ENCODE results near the gene CELF4. TPM values are rescaled to one million over a fixed set of nuclear protein-coding genes. Genes with fewer than 3 reads are reported as not detected.

The CELF4 gene
- total and polyA plus RNA-seq, 2 donors (not counting 3 experiments of a cell fraction or from before 2014, with no cell fraction given) = not detected

- H4K20me1 ChIP-seq (replicated peaks; ENCODE audit: control insufficient read depth, extremely low read depth, insufficient read depth, low read length) = no peaks in the 10 kb centered on the region
- ChIA-PET CTCF (interaction anchor here (1.4 kb wide), 1 partner anchor 50 kb away, joined by 3 read pairs; no protein-coding TSS in a partner anchor), POLR2A (no interaction called here)
- no peak overlapping the region for H3K27ac ChIP-seq (ENCODE audit: insufficient read depth, low read depth, low read length)
- no peak overlapping the region for H3K4me3 ChIP-seq (replicated peaks in 1 of 3; ENCODE audit: insufficient read depth in 1 of 3, low read depth in 1 of 3, low read length in 3 of 3)
- H3K9me3 ChIP-seq (replicated peaks; ENCODE audit: control insufficient read depth, insufficient read depth, low read length) = no peaks in the 10 kb centered on the region
- H3K4me2 ChIP-seq (ENCODE audit: insufficient read depth, low read length) = peak overlapping the region; percentile 8
- BruUV-seq (replicated peaks) = no TSS peak
- no peaks in the 10 kb centered on the region for H3K36me3 ChIP-seq (ENCODE audit: control insufficient read depth in 2 of 2, extremely low read depth in 1 of 2, insufficient read depth in 2 of 2, low read length in 2 of 2)
- peak; percentile 41 for DNase-seq (ENCODE audit: low read depth, low spot score)
- H2AFZ ChIP-seq (ENCODE audit: low read depth, low read length) = no peak overlapping the region
- H3K79me2 ChIP-seq (ENCODE audit: control insufficient read depth, insufficient read depth, low read length) = no peaks in the 10 kb centered on the region
- no peak overlapping the region for H3K9ac ChIP-seq (replicated peaks; ENCODE audit: extremely low read depth, insufficient read depth, low read length)
- H3K4me1 ChIP-seq (ENCODE audit: control insufficient read depth, extremely low read depth, insufficient read depth, low read length) = peaks cover 8% of the 10 kb centered on the region
- H3K9me1 ChIP-seq (replicated peaks; ENCODE audit: control insufficient read depth, extremely low read depth, insufficient read depth, low read length) = no peaks in the 10 kb centered on the region
- intact Hi-C loops (cut with micrococcal nuclease) (no loop called here), dilution Hi-C loops (cut with MboI; ENCODE audit: extremely low pct_ligation_motif_present, low sequenced_read_pairs) (no loop called here)
- H3K27me3 ChIP-seq (ENCODE audit: control insufficient read depth in 2 of 2, insufficient read depth in 2 of 2, low read length in 2 of 2) = peaks cover 2 to 19% of the 10 kb centered on the region in 2 experiments
- FAIRE-seq = peak; percentile 8
- TF ChIP-seq, protein P1, sequence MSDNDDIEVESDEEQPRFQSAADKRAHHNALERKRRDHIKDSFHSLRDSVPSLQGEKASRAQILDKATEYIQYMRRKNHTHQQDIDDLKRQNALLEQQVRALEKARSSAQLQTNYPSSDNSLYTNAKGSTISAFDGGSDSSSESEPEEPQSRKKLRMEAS (IDR thresholded peaks at IDR 0.05; ENCODE audit: insufficient read depth, insufficient read length) = no peak
- TF ChIP-seq MYC (IDR thresholded peaks at IDR 0.05; ENCODE audit: low read depth, low read length) (no peak), JUN (IDR thresholded peaks at IDR 0.05; ENCODE audit: borderline replicate concordance, insufficient read depth, insufficient read length, low read depth) (no peak), POLR2A (IDR thresholded peaks at IDR 0.05; ENCODE audit: low read depth, low read length) (no peak), POLR2AphosphoS5 (IDR thresholded peaks at IDR 0.05; ENCODE audit: insufficient read depth, low read depth, low read length) (no peak), EZH2 (IDR thresholded peaks at IDR 0.05; ENCODE audit: borderline replicate concordance, low read depth, low read length, severe bottlenecking) (no peak), GATA2 (IDR thresholded peaks at IDR 0.05; ENCODE audit: insufficient read depth, insufficient read length, low read depth, low read length) (no peak), FOS (IDR thresholded peaks at IDR 0.05; ENCODE audit: borderline replicate concordance, insufficient read depth, low read length) (no peak)
- TF ChIP-seq, protein P2, sequence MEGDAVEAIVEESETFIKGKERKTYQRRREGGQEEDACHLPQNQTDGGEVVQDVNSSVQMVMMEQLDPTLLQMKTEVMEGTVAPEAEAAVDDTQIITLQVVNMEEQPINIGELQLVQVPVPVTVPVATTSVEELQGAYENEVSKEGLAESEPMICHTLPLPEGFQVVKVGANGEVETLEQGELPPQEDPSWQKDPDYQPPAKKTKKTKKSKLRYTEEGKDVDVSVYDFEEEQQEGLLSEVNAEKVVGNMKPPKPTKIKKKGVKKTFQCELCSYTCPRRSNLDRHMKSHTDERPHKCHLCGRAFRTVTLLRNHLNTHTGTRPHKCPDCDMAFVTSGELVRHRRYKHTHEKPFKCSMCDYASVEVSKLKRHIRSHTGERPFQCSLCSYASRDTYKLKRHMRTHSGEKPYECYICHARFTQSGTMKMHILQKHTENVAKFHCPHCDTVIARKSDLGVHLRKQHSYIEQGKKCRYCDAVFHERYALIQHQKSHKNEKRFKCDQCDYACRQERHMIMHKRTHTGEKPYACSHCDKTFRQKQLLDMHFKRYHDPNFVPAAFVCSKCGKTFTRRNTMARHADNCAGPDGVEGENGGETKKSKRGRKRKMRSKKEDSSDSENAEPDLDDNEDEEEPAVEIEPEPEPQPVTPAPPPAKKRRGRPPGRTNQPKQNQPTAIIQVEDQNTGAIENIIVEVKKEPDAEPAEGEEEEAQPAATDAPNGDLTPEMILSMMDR (IDR thresholded peaks at IDR 0.05; ENCODE audit: extremely low read depth in 1 of 2, insufficient read depth in 1 of 2, low read depth in 1 of 2, low read length in 2 of 2) = no peak
These were observed 78.2 kb downstream of the CELF4 start for GRCh38 chr18:37487400-37487867.
